Mucosa of descending colon (tissue), 3 donors: ENCODE results near the gene HBZ. TPM values are rescaled to one million over a fixed set of nuclear protein-coding genes. Genes with fewer than 3 reads are reported as not detected.

Source experiments
- ATAC-seq: fragments of 200-7000 bp; cut with Tn5 transposase; one replicate; pipeline ENCODE4 v1.9.1; 2020; ENCODE audit warnings: mild to moderate bottlenecking, moderate library complexity
- DNase-seq, 3 donors: peaks; one replicate each; pipeline ENCODE4 v3.0.0-alpha.2; 2020
- H3K36me3 ChIP-seq: fragments of 200-600 bp; one replicate; pipeline ENCODE4 v1.8.0; 2021; ENCODE audit warnings: low read depth, mild to moderate bottlenecking
- H3K4me1 ChIP-seq: fragments of 200-600 bp; one replicate; pipeline ENCODE4 v1.8.0; 2021; ENCODE audit warnings: low read depth, mild to moderate bottlenecking
- H3K4me3 ChIP-seq: fragments of 200-600 bp; one replicate; pipeline ENCODE4 v1.8.0; 2021; ENCODE audit warnings: mild to moderate bottlenecking
- H3K9me3 ChIP-seq: fragments of 200-600 bp; one replicate; pipeline ENCODE4 v1.8.0; 2021; ENCODE audit warnings: mild to moderate bottlenecking
- intact Hi-C, 2 donors: fragments of 100-400 bp; cut with DNase I in 1 of 2; cut with micrococcal nuclease in 1 of 2; formaldehyde crosslinking; loops; one replicate each; pipeline versions ENCODE4 v1.11.0 to v1.11.1; 2022; cut with DNase I, micrococcal nuclease
- total RNA-seq, 3 donors: library from RNA; stranded (reverse); fragmentation: NEBNext Ultra II Directional in 2 of 3; extraction: Animal tissue kit (Norgen Biotek cat#: 25700) in 2 of 3; gene quantifications; one replicate each; pipeline versions ENCODE4 v1.2.1 to v1.2.4, GENCODE V29; 2021 to 2023
- TF ChIP-seq, protein P1 (sequence below): fragments of 200-600 bp; IDR thresholded peaks from one replicate; pipeline ENCODE4 v1.8.0; 2022; ENCODE audit warnings: antibody characterized with exemption, mild to moderate bottlenecking
- donor health status: DM: no; HTN: no; CAD: no; lungs with moderate emphysema.
- donor health status: DM: no; HTN: no; CAD: no.
- donor health status: DM: no; HTN: yes; CAD: no.

The HBZ gene
- total RNA-seq, 3 donors from 2014 or later: 0.41 TPM; not detected in 2

DNA sequence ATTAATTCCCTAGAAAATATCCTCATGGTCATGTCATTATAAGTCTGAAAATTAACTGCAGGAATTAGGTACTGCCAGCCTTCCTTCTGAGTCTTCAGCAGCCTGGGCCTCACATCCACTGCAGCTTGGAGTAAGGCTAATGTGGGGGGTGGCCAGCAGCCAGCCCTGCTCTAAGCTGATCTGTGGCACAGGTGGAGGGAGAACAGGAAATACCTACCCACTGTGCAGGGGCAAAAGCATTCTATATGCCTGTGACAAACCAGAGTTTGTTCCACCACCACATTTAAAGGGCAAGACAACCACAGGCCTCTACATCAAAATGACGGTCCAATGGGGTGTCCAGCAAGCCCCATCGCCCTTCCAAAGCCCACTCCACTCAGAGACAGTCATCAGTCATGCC is 23.4 kb upstream of the HBZ start:
- Histone ChIP-seq H3K4me1 (no peaks in the 10 kb centered on the region), H3K9me3 (no peaks in the 10 kb centered on the region), H3K36me3 (no peaks in the 10 kb centered on the region), H3K4me3 (no peak overlapping the region)
- TF ChIP-seq, protein P1, sequence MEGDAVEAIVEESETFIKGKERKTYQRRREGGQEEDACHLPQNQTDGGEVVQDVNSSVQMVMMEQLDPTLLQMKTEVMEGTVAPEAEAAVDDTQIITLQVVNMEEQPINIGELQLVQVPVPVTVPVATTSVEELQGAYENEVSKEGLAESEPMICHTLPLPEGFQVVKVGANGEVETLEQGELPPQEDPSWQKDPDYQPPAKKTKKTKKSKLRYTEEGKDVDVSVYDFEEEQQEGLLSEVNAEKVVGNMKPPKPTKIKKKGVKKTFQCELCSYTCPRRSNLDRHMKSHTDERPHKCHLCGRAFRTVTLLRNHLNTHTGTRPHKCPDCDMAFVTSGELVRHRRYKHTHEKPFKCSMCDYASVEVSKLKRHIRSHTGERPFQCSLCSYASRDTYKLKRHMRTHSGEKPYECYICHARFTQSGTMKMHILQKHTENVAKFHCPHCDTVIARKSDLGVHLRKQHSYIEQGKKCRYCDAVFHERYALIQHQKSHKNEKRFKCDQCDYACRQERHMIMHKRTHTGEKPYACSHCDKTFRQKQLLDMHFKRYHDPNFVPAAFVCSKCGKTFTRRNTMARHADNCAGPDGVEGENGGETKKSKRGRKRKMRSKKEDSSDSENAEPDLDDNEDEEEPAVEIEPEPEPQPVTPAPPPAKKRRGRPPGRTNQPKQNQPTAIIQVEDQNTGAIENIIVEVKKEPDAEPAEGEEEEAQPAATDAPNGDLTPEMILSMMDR: no peak
- ATAC-seq (no peak), DNase-seq (no peak)
- intact Hi-C loops: no loop called here

- Histone ChIP-seq H3K4me3 (no peak overlapping the region), H3K9me3 (no peaks in the 10 kb centered on the region), H3K4me1 (no peaks in the 10 kb centered on the region), H3K36me3 (no peaks in the 10 kb centered on the region)
- intact Hi-C loops: no loop called here
- TF ChIP-seq, protein P1: no peak
- ATAC-seq (no peak), DNase-seq (no peak)
Measured at GRCh38 chr16:130533-131173, 21.8 kb upstream of the HBZ start.

GRCh38 chr16:132120-132519 is 20.3 kb upstream of the HBZ start:
- Histone ChIP-seq H3K4me3 (no peak overlapping the region), H3K36me3 (no peaks in the 10 kb centered on the region), H3K4me1 (peaks cover 2% of the 10 kb centered on the region), H3K9me3 (no peaks in the 10 kb centered on the region)
- DNase-seq (no peak), ATAC-seq (no peak)
- intact Hi-C loops: no loop called here
- TF ChIP-seq, protein P1: no peak

DNA sequence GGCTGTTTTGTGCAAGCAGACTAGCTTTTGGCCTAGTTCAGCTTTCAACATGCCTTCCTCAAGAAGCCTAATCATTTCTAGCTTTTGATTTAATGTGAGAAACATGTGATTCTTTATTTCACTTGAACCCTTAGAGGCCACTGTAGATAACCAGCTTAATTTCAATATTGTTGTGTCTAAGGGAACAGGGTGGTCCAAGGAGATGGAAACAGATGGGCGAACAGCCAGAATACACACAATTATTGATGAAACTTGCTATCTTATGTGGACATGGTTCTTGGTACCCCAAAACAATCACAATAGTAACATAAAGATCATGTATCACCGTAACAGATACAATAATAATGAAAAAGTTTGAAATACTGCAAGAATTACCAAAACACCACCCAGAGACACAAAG is 18.7 kb upstream of the HBZ start:
- Histone ChIP-seq H3K9me3 (no peaks in the 10 kb centered on the region), H3K4me3 (no peak overlapping the region), H3K36me3 (no peaks in the 10 kb centered on the region), H3K4me1 (peaks cover 5% of the 10 kb centered on the region)
- intact Hi-C loops: no loop called here
- TF ChIP-seq, protein P1: no peak
- no peak for DNase-seq
- no peak for ATAC-seq

- no peaks in the 10 kb centered on the region for H3K36me3 ChIP-seq
- peak; percentile 41 for ATAC-seq
Measured at GRCh38 chr16:138049-138417, 14.4 kb upstream of the HBZ start.

More at GRCh38 chr16:138049-138417, 14.4 kb upstream of the HBZ start:
- Histone ChIP-seq H3K4me3 (peak overlapping the region; percentile 32), H3K9me3 (no peaks in the 10 kb centered on the region), H3K4me1 (peaks cover 5% of the 10 kb centered on the region)
- intact Hi-C loops: no loop called here
- DNase-seq: peak; percentile 15 to 57 (median 55)
- TF ChIP-seq, protein P1: no peak
